ENCODE data around the gene TMEM117.
"Not testable (repeated sequence)": the region's sequence is repeated elsewhere in the genome, so short reads cannot be mapped to it uniquely, and the experiment has no call there.

DNA sequence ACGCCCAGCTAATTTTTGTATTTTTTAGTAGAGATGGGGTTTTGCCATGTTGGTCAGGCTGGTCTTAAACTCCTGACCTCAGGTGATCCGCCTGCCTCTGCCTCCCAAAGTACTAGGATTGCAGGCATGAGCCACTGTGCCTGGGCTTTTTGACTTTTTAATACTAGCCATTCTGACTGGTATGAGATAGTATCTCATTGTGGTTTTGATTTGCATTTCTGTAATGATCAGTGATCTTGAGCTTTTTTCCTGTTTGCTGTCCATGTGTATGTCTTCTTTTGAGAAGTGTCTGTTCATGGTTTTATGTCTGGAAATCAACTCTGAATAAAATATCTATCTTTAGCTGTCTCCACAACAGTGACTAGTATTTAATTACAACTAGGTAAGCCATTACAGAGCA is 35.4 kb downstream of the TMEM117 start:
- TF ChIP-seq, protein P1, sequence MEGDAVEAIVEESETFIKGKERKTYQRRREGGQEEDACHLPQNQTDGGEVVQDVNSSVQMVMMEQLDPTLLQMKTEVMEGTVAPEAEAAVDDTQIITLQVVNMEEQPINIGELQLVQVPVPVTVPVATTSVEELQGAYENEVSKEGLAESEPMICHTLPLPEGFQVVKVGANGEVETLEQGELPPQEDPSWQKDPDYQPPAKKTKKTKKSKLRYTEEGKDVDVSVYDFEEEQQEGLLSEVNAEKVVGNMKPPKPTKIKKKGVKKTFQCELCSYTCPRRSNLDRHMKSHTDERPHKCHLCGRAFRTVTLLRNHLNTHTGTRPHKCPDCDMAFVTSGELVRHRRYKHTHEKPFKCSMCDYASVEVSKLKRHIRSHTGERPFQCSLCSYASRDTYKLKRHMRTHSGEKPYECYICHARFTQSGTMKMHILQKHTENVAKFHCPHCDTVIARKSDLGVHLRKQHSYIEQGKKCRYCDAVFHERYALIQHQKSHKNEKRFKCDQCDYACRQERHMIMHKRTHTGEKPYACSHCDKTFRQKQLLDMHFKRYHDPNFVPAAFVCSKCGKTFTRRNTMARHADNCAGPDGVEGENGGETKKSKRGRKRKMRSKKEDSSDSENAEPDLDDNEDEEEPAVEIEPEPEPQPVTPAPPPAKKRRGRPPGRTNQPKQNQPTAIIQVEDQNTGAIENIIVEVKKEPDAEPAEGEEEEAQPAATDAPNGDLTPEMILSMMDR (IDR thresholded peaks at IDR 0.05), result not testable (repeated sequence)
- TF ChIP-seq EP300, POLR2A (IDR thresholded peaks at IDR 0.05): not testable (repeated sequence)

Data from sigmoid colon (tissue), 4 donors.